GM23338 (cell line): ENCODE data around the gene KRTCAP3.

Source experiments
- CREB1 ChIP-seq: fragments of 250-450 bp; sonication (Bioruptor Pico); IDR thresholded peaks from 2 replicates; pipeline ENCODE4 v1.5.0; 2020; ENCODE audit warnings: low read depth, mild to moderate bottlenecking, moderate library complexity
- JUNB ChIP-seq: IDR thresholded peaks from one replicate; pipeline ENCODE4 v1.6.1; 2016; ENCODE audit warnings: antibody characterized with exemption; ENCODE audit not compliant: unreplicated experiment
- TF ChIP-seq, protein P1 (sequence below), 2 experiments: fragments of 200-600 bp in 1 of 2; sonication (generic) in 1 of 2; conservative IDR thresholded peaks; 2 replicates each; pipeline versions ENCODE4 v1.5.1 to v1.6.1; 2016 to 2017; ENCODE audit warnings: antibody characterized with exemption in 2 of 2, low read depth in 2 of 2, mild to moderate bottlenecking in 2 of 2, moderate library complexity in 1 of 2
- TF ChIP-seq, protein P2 (sequence below): IDR thresholded peaks from one replicate; pipeline ENCODE4 v1.6.1; 2018; ENCODE audit warnings: antibody characterized with exemption; ENCODE audit not compliant: unreplicated experiment

DNA sequence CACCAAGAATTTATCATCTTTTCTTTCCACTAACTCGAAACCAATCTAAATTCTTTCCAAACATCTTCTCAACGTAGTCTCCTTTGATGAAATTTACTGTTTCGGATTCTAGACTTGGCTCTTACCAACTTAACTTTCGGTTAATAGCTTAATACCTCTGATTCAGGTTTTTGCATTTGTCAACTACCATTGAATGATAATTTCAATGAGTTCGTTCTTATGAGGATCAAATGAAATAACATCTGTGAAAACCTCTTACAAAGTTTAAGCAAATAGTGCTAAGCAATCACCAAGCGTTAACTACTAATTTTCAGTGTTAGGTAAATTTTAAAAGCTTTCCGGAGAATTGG is 14.3 kb upstream of the KRTCAP3 start:
- TF ChIP-seq, protein P1, sequence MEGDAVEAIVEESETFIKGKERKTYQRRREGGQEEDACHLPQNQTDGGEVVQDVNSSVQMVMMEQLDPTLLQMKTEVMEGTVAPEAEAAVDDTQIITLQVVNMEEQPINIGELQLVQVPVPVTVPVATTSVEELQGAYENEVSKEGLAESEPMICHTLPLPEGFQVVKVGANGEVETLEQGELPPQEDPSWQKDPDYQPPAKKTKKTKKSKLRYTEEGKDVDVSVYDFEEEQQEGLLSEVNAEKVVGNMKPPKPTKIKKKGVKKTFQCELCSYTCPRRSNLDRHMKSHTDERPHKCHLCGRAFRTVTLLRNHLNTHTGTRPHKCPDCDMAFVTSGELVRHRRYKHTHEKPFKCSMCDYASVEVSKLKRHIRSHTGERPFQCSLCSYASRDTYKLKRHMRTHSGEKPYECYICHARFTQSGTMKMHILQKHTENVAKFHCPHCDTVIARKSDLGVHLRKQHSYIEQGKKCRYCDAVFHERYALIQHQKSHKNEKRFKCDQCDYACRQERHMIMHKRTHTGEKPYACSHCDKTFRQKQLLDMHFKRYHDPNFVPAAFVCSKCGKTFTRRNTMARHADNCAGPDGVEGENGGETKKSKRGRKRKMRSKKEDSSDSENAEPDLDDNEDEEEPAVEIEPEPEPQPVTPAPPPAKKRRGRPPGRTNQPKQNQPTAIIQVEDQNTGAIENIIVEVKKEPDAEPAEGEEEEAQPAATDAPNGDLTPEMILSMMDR (conservative IDR thresholded peaks at IDR 0.05; ENCODE audit: low read depth in 2 of 2): no peak
- TF ChIP-seq JUNB (no peak), CREB1 (CRISPR knock-in tag) (no peak)
- TF ChIP-seq, protein P2, sequence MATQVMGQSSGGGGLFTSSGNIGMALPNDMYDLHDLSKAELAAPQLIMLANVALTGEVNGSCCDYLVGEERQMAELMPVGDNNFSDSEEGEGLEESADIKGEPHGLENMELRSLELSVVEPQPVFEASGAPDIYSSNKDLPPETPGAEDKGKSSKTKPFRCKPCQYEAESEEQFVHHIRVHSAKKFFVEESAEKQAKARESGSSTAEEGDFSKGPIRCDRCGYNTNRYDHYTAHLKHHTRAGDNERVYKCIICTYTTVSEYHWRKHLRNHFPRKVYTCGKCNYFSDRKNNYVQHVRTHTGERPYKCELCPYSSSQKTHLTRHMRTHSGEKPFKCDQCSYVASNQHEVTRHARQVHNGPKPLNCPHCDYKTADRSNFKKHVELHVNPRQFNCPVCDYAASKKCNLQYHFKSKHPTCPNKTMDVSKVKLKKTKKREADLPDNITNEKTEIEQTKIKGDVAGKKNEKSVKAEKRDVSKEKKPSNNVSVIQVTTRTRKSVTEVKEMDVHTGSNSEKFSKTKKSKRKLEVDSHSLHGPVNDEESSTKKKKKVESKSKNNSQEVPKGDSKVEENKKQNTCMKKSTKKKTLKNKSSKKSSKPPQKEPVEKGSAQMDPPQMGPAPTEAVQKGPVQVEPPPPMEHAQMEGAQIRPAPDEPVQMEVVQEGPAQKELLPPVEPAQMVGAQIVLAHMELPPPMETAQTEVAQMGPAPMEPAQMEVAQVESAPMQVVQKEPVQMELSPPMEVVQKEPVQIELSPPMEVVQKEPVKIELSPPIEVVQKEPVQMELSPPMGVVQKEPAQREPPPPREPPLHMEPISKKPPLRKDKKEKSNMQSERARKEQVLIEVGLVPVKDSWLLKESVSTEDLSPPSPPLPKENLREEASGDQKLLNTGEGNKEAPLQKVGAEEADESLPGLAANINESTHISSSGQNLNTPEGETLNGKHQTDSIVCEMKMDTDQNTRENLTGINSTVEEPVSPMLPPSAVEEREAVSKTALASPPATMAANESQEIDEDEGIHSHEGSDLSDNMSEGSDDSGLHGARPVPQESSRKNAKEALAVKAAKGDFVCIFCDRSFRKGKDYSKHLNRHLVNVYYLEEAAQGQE: no peak
